NT2/D1 (cell line): ENCODE measurements around the gene STRBP.

ENCODE experiments used
- SUZ12 ChIP-seq: IDR thresholded peaks from 2 replicates; pipeline ENCODE4 v1.6.1; 2011; ENCODE audit not compliant: insufficient read length, insufficient read depth; ENCODE audit errors: extremely low read depth
- ZNF274 ChIP-seq: IDR thresholded peaks from 2 replicates; pipeline ENCODE4 v1.6.1; 2011; ENCODE audit warnings: mild to moderate bottlenecking, low read depth, low read length

DNA sequence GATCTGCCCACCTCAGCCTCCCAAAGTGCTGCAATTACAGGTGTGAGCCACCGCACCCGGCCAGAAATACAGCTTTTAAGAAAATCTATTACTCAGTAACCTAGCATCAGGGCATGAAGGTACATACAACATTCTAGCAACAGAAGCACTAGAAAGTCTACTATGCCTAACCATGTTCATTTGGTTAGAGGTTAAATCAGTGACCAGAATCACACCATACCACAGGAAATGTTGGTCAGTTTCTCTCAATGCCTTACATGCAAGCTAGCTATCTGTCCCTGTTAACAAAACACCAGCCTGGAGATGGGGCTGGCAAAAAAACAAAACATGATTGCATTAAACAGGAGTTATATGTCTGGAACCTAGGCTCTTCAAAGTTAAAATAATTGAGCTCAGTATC is 104.1 kb downstream of the STRBP start:
- TF ChIP-seq SUZ12 (no peak), ZNF274 (no peak)
